HepG2 (cell line): ENCODE measurements around the gene TBC1D5. TPM values are rescaled to one million over a fixed set of nuclear protein-coding genes. Genes with fewer than 3 reads are reported as not detected.

Source experiments
- ATAC-seq: fragments of 200-7000 bp; cut with Tn5 transposase; 3 replicates; pipeline ENCODE4 v1.9.1; 2020; ENCODE audit warnings: mild to moderate bottlenecking, moderate library complexity
- BruUV-seq: library from RNA; stranded (reverse); fragments of 400-500 nt; replicated peaks from 2 replicates; lab custom pipeline; 2021; lab: Mats Ljungman, UMichigan
- CTCF ChIA-PET: fragments of 300-600 bp; formaldehyde crosslinking; extraction: SDS; loops from one replicate; lab custom pipeline; 2021; ENCODE audit warnings: low total read pairs, inconsistent platforms, low intra/inter-chr PET ratio; lab: Yijun Ruan, JAX
- POLR2A ChIA-PET: fragments of 350-600 bp; sonication (Branson Sonifier 250); formaldehyde crosslinking; loops from one replicate; lab custom pipeline; 2020; ENCODE audit warnings: antibody characterized with exemption, inconsistent platforms; lab: Yijun Ruan, JAX
- DNase-seq: peaks from one replicate; pipeline ENCODE4 v3.0.0-alpha.2; 2015; ENCODE audit warnings: low spot score
- FAIRE-seq: peaks from 3 replicates; lab custom pipeline; 2011; peaks lifted over from hg19 to GRCh38; lab: Jason Lieb, UNC
- H2AFZ ChIP-seq: one replicate; pipeline ENCODE4 v1.6.1; 2011; ENCODE audit warnings: low read length, inconsistent platforms
- H3K27ac ChIP-seq: fragments of 300-600 bp; 3 replicates; pipeline ENCODE4 v1.8.0; 2011; ENCODE audit warnings: mixed run types, mild to moderate bottlenecking, mixed read lengths, low read length, inconsistent platforms; ENCODE audit not compliant: insufficient read depth; ENCODE audit errors: extremely low read length
- H3K27me3 ChIP-seq, 2 experiments: fragments of 200-600 bp in 1 of 2; 2 replicates in 1 of 2; 3 replicates in 1 of 2; pipeline versions ENCODE4 v1.6.0 to v1.8.0; 2011; ENCODE audit warnings: low read length in 2 of 2, mild to moderate bottlenecking in 2 of 2, moderate library complexity in 2 of 2, inconsistent platforms in 1 of 2; ENCODE audit not compliant: insufficient read depth in 2 of 2, control insufficient read depth in 1 of 2
- H3K36me3 ChIP-seq, 2 experiments: fragments of 200-600 bp in 1 of 2; replicated peaks in 1 of 2; 2 replicates in 1 of 2; 3 replicates in 1 of 2; pipeline versions ENCODE4 v1.5.1 to v1.8.0; 2011; ENCODE audit warnings: low read length in 2 of 2, inconsistent platforms in 1 of 2; ENCODE audit not compliant: insufficient read depth in 2 of 2, control insufficient read depth in 1 of 2
- H3K4me1 ChIP-seq: 2 replicates; pipeline ENCODE4 v1.5.1; 2012; ENCODE audit warnings: low read length, inconsistent platforms; ENCODE audit not compliant: insufficient read depth
- H3K4me2 ChIP-seq: 2 replicates; pipeline ENCODE4 v1.6.0; 2011; ENCODE audit warnings: low read depth, low read length, inconsistent platforms
- H3K4me3 ChIP-seq, 3 experiments: fragments of 200-600 bp in 1 of 3; sonication (generic), shearing (Covaris generic) in 1 of 3; replicated peaks in 1 of 3; 2 replicates each; pipeline ENCODE4 v1.5.1; 2011 to 2016; ENCODE audit warnings: low read length in 3 of 3, inconsistent platforms in 2 of 3, low read depth in 2 of 3, mild to moderate bottlenecking in 2 of 3, control low read depth in 1 of 3, mixed read lengths in 1 of 3; ENCODE audit not compliant: insufficient read depth in 1 of 3
- H3K79me2 ChIP-seq: one replicate; pipeline ENCODE4 v1.6.1; 2011; ENCODE audit warnings: low read length, inconsistent platforms; ENCODE audit not compliant: insufficient read depth
- H3K9ac ChIP-seq: 2 replicates; pipeline ENCODE4 v1.6.0; 2011; ENCODE audit warnings: mild to moderate bottlenecking, low read depth, low read length, inconsistent platforms; ENCODE audit not compliant: insufficient read depth
- H3K9me3 ChIP-seq: 2 replicates; pipeline ENCODE4 v1.5.1; 2012; ENCODE audit warnings: mild to moderate bottlenecking, low read length
- H4K20me1 ChIP-seq: 2 replicates; pipeline ENCODE4 v1.6.0; 2011; ENCODE audit warnings: inconsistent platforms, mild to moderate bottlenecking, low read length, moderate library complexity; ENCODE audit not compliant: insufficient read depth
- DMTF1 ChIP-seq: sonication (generic); formaldehyde crosslinking; IDR thresholded peaks from 2 replicates; pipeline ENCODE4 v1.4.0; 2020; ENCODE audit warnings: mild to moderate bottlenecking, missing genetic modification reagents
- ERF ChIP-seq: IDR thresholded peaks from 2 replicates; pipeline ENCODE4 v1.6.1; 2018; ENCODE audit warnings: missing biosample characterization, missing genetic modification reagents
- FOXC1 ChIP-seq: sonication (generic); formaldehyde crosslinking; IDR thresholded peaks from 2 replicates; pipeline ENCODE4 v1.8.0; 2022; ENCODE audit warnings: mild to moderate bottlenecking, missing genetic modification reagents, borderline replicate concordance
- HNF4G ChIP-seq, 2 experiments: sonication (generic) in 1 of 2; formaldehyde crosslinking in 1 of 2; IDR thresholded peaks; 2 replicates each; pipeline versions ENCODE4 v1.4.0 to v1.6.1; 2011 to 2020; ENCODE audit warnings: borderline replicate concordance in 2 of 2, low read depth in 2 of 2, mild to moderate bottlenecking in 2 of 2, low read length in 1 of 2, missing genetic modification reagents in 1 of 2, moderate library complexity in 1 of 2
- KMT2A ChIP-seq: sonication (generic); formaldehyde crosslinking; IDR thresholded peaks from 2 replicates; pipeline ENCODE4 v1.4.0; 2020; ENCODE audit warnings: missing genetic modification reagents
- U2AF1 ChIP-seq: fragments of 200-400 bp; formaldehyde crosslinking; optimal IDR thresholded peaks from 2 replicates; pipeline ENCODE3; 2017; ENCODE audit warnings: mild to moderate bottlenecking, low read depth, low read length
- ZNF17 ChIP-seq: sonication (generic); formaldehyde crosslinking; IDR thresholded peaks from 2 replicates; pipeline ENCODE4 v1.5.0; 2020; ENCODE audit warnings: mild to moderate bottlenecking, missing genetic modification reagents
- ZNF407 ChIP-seq: sonication (generic); formaldehyde crosslinking; IDR thresholded peaks from one replicate; pipeline ENCODE4 v1.5.1; 2020; ENCODE audit warnings: mild to moderate bottlenecking, missing genetic modification reagents; ENCODE audit errors: not compliant biosample characterization
- WGBS: methylation state at CpG from one replicate; pipeline ENCODE4 v1.1.6; 2017; ENCODE audit warnings: low lambda C conversion rate; 5-methylcytosine and 5-hydroxymethylcytosine counted together
- in situ Hi-C: cut with HindIII; loops from 2 replicates; pipeline ENCODE4 v1.10.0; 2017; ENCODE audit warnings: low pct_unique_long_range_greater_than_20kb; ENCODE audit not compliant: extremely low pct_ligation_motif_present
- intact Hi-C: fragments of 100-400 bp; cut with micrococcal nuclease; formaldehyde crosslinking; loops from one replicate; pipeline ENCODE4 v1.10.0; 2022; ENCODE audit not compliant: unreplicated experiment
- polyA plus RNA-seq, 8 experiments: library from polyadenylated mRNA; depleted of rRNA in 3 of 8; stranded (reverse) in 7 of 8; unstranded in 1 of 8; fragments of >200 nt; fragmentation: Illumina TruSeq in 4 of 8; extraction: Trizol in 4 of 8; gene quantifications; 2 replicates each; pipeline versions ENCODE4 v1.2.1 to v1.2.3, GENCODE V29; 2011 to 2016; ENCODE audit warnings: low read depth in 4 of 8, missing spikeins in 1 of 8, mixed read lengths in 1 of 8; ENCODE audit not compliant: insufficient read depth in 1 of 8
- total RNA-seq, 5 experiments: library from RNA; depleted of rRNA; stranded (reverse); fragments of >200 nt; fragmentation: Illumina TruSeq; extraction: Trizol; gene quantifications; 2 replicates each; pipeline ENCODE4 v1.2.3, GENCODE V29; 2016; ENCODE audit warnings: low read depth in 1 of 5

The TBC1D5 gene
- total and polyA plus RNA-seq, 2 of the 13 experiments (the other 11 are each of a cell fraction or from before 2014, with no cell fraction given), result 19.2 to 33.3 TPM

- Histone ChIP-seq H3K4me2 (no peak overlapping the region), H3K79me2 (no peaks in the 10 kb centered on the region), H3K4me3 (no peak overlapping the region), H3K27ac (no peak overlapping the region), H3K36me3 (no peaks in the 10 kb centered on the region), H3K9ac (no peak overlapping the region), H3K4me1 (no peaks in the 10 kb centered on the region), H4K20me1 (no peaks in the 10 kb centered on the region), H2AFZ (no peak overlapping the region), H3K9me3 (no peaks in the 10 kb centered on the region), H3K27me3 (no peaks in the 10 kb centered on the region)
- DNase-seq, result no peak
- intact Hi-C loops (no loop called here), in situ Hi-C loops (no loop called here)
- FAIRE-seq, result no peak
- ATAC-seq, result no peak
- TF ChIP-seq ZNF17 (CRISPR knock-in tag) (no peak), DMTF1 (CRISPR knock-in tag) (no peak), U2AF1 (no peak), ERF (CRISPR knock-in tag) (no peak), KMT2A (no peak)
- POLR2A ChIA-PET, result no interaction called here
- no TSS peak for BruUV-seq
- CTCF ChIA-PET, result no interaction called here
Measured at GRCh38 chr3:17473761-17474160, 268.7 kb downstream of the TBC1D5 start.

GRCh38 chr3:17469954-17470353, 272.5 kb downstream of the TBC1D5 start:
- BruUV-seq, result no TSS peak
- no peak for TF ChIP-seq HNF4G (IDR thresholded peaks at IDR 0.05; ENCODE audit: borderline replicate concordance, low read depth, low read length)
- TF ChIP-seq HNF4G (CRISPR knock-in tag; IDR thresholded peaks at IDR 0.05; ENCODE audit: borderline replicate concordance, low read depth), result no peak
- no peak for TF ChIP-seq FOXC1 (CRISPR knock-in tag)
- no peak for TF ChIP-seq ZNF407

More at GRCh38 chr3:17469954-17470353, 272.5 kb downstream of the TBC1D5 start:
- Histone ChIP-seq H3K9me3 (no peaks in the 10 kb centered on the region), H3K4me2 (no peak overlapping the region), H3K27ac (no peak overlapping the region), H3K36me3 (no peaks in the 10 kb centered on the region), H2AFZ (no peak overlapping the region), H4K20me1 (no peaks in the 10 kb centered on the region), H3K4me1 (no peaks in the 10 kb centered on the region), H3K79me2 (no peaks in the 10 kb centered on the region), H3K27me3 (no peaks in the 10 kb centered on the region), H3K9ac (no peak overlapping the region), H3K4me3 (no peak overlapping the region)
- ATAC-seq, result no peak
- FAIRE-seq, result no peak
- intact Hi-C loops, result no loop called here
- in situ Hi-C loops, result no loop called here
- POLR2A ChIA-PET, result no interaction called here
- DNase-seq, result no peak
- CTCF ChIA-PET, result no interaction called here
- 97% methylated on average over 1 of the region's 1 CpG for WGBS
